ENCODE data around the gene NCBP2L.

NCBP2L gene

DNA sequence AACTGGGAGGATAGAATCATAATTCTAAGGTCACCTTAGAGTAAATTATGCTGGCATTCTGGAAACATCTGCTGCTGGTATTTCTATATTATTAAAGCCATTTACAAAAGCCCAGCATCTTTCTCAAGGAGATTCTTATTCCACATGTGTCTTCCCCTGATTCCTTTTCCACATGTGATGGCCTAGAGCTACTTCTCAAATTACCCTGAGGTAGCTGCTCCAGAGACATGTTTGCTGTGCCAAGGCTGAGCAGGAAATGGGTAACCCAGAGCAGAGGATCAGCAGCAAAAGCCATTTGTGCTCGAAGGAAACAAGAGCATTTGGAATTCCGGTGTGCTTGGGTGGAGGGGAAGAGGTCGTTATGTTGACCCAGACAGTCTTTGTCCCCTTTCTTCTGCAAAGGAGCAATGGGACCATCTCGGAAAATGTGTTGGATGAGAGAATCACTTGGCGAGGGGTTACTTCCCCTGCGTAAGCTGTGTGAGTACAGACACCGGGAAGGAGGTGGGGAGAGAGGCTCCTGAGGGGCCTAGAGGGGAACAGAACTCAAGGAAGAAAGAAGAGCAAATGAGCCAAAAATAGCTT, 26.6 kb upstream of the NCBP2L start:
- DNase-seq (ENCODE audit: low read depth in 2 of 2), result no peak
- H3K4me3 ChIP-seq (replicated peaks in 1 of 2; ENCODE audit: low read depth in 2 of 2, low read length in 2 of 2), result no peak overlapping the region
- TF ChIP-seq CTCF (IDR thresholded peaks at IDR 0.05; ENCODE audit: low read depth, low read length), result no peak

DNA sequence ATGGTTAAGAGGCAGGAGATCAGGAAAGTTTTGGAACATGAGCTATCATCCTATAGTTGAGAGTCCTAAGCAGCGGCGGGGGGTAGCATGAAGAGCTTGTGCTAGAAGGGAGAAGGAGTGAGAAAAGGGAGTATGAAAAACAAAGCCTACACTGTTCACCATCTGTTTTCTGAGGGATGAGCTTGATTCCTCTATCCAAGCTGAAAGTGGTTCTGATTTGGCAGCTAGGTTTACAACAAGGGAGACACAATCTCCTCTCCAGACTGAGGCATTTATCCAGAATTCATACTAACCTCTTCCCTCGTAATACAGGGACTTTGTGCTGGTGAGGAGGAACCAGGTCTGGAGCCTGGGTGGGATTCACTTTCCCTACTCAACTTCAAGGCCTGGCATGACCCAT, 25.5 kb upstream of the NCBP2L start:
- no peak overlapping the region for H3K4me3 ChIP-seq (replicated peaks in 1 of 2; ENCODE audit: low read depth in 2 of 2, low read length in 2 of 2)
- DNase-seq (ENCODE audit: low read depth in 2 of 2), result no peak
- no peak for TF ChIP-seq CTCF (IDR thresholded peaks at IDR 0.05; ENCODE audit: low read depth, low read length)

GRCh38 chrX:107752714-107753113, 24.8 kb upstream of the NCBP2L start:
- no peak overlapping the region for H3K4me3 ChIP-seq (replicated peaks in 1 of 2; ENCODE audit: low read depth in 2 of 2, low read length in 2 of 2)
- DNase-seq (ENCODE audit: low read depth in 2 of 2), result no peak
- TF ChIP-seq CTCF (IDR thresholded peaks at IDR 0.05; ENCODE audit: low read depth, low read length), result no peak

DNA sequence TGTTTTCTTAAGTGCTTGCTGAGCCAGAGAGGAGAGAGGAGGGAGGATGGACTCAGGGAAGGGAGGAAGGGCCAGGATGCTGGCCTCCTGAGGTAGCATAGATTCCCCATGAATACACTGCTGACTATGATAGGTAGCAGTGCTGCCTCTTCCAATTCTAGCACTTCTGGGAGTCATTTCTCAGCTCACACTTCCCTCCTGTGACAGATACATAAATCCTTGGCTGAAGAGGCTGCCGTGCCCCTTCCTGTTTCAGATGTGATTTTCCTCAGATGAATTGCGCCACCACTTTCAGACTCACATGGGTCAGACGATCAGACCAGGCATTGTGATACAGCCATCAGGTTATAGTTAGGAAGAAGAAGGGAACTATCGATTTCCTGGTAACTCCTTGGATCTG, 24.3 kb upstream of the NCBP2L start:
- H3K4me3 ChIP-seq (replicated peaks in 1 of 2; ENCODE audit: low read depth in 2 of 2, low read length in 2 of 2), result no peak overlapping the region
- peak in 1 of 2 donors; percentile 34 for DNase-seq (ENCODE audit: low read depth in 2 of 2)
- TF ChIP-seq CTCF (IDR thresholded peaks at IDR 0.05; ENCODE audit: low read depth, low read length), result no peak

- TF ChIP-seq CTCF (IDR thresholded peaks at IDR 0.05; ENCODE audit: low read depth, low read length), result no peak
- DNase-seq (ENCODE audit: low read depth in 2 of 2), result no peak
- no peak overlapping the region for H3K4me3 ChIP-seq (replicated peaks in 1 of 2; ENCODE audit: low read depth in 2 of 2, low read length in 2 of 2)
Observed at GRCh38 chrX:107755721-107756120, 21.8 kb upstream of the NCBP2L start.

- no peak for TF ChIP-seq CTCF (IDR thresholded peaks at IDR 0.05; ENCODE audit: low read depth, low read length)
- DNase-seq (ENCODE audit: low read depth in 2 of 2), result no peak
- no peak overlapping the region for H3K4me3 ChIP-seq (replicated peaks in 1 of 2; ENCODE audit: low read depth in 2 of 2, low read length in 2 of 2)
Observed at GRCh38 chrX:107758231-107758766, 19.2 kb upstream of the NCBP2L start.
